Liver (tissue), 9 donors: Measurements from ENCODE around the gene KIAA1586. TPM values are rescaled to one million over a fixed set of nuclear protein-coding genes. Genes with fewer than 3 reads are reported as not detected.

ENCODE experiments used
- DNase-seq: peaks from one replicate; pipeline ENCODE4 v3.0.0-alpha.2; 2017; ENCODE audit warnings: low spot score
- H3K27ac ChIP-seq, 2 donors: one replicate each; pipeline ENCODE4 v1.7.0; 2013; ENCODE audit warnings: inconsistent platforms in 2 of 2, low read length in 2 of 2, control low read depth in 1 of 2, low read depth in 1 of 2, mild to moderate bottlenecking in 1 of 2
- H3K27me3 ChIP-seq, 4 donors: one replicate each; pipeline versions ENCODE4 v1.6.1 to v1.7.0; 2013; ENCODE audit warnings: low read length in 3 of 4, inconsistent platforms in 1 of 4, mild to moderate bottlenecking in 1 of 4, moderate library complexity in 1 of 4; ENCODE audit not compliant: control insufficient read depth in 4 of 4, insufficient read depth in 4 of 4
- H3K36me3 ChIP-seq, 4 donors: one replicate each; pipeline versions ENCODE4 v1.6.1 to v1.7.0; 2013; ENCODE audit warnings: low read length in 3 of 4, mild to moderate bottlenecking in 3 of 4, low read depth in 1 of 4, moderate library complexity in 1 of 4; ENCODE audit not compliant: control insufficient read depth in 4 of 4, insufficient read depth in 3 of 4
- H3K4me1 ChIP-seq, 4 donors: one replicate each; pipeline versions ENCODE4 v1.6.1 to v1.7.0; 2013; ENCODE audit warnings: low read length in 3 of 4, mild to moderate bottlenecking in 3 of 4, moderate library complexity in 1 of 4; ENCODE audit not compliant: control insufficient read depth in 4 of 4, insufficient read depth in 4 of 4
- H3K4me3 ChIP-seq, 3 donors: one replicate each; pipeline versions ENCODE4 v1.6.1 to v1.7.0; 2013; ENCODE audit warnings: low read length in 3 of 3, control low read depth in 1 of 3, low read depth in 1 of 3, mild to moderate bottlenecking in 1 of 3
- H3K9ac ChIP-seq, 2 donors: one replicate each; pipeline ENCODE4 v1.7.0; 2013; ENCODE audit warnings: low read length in 2 of 2, mild to moderate bottlenecking in 2 of 2, moderate library complexity in 2 of 2, control low read depth in 1 of 2, low read depth in 1 of 2
- H3K9me3 ChIP-seq, 4 donors: one replicate each; pipeline versions ENCODE4 v1.6.1 to v1.7.0; 2013; ENCODE audit warnings: low read length in 3 of 4; ENCODE audit not compliant: control insufficient read depth in 4 of 4
- ATF3 ChIP-seq: IDR thresholded peaks from 2 replicates; pipeline ENCODE4 v1.6.1; 2016; ENCODE audit warnings: antibody characterized with exemption
- EGR1 ChIP-seq, 2 donors: IDR thresholded peaks; 2 replicates each; pipeline ENCODE4 v1.6.1; 2016 to 2018; ENCODE audit warnings: antibody characterized with exemption in 2 of 2, low read depth in 2 of 2
- FOXA1 ChIP-seq: IDR thresholded peaks from 2 replicates; pipeline ENCODE4 v1.6.1; 2016; ENCODE audit warnings: antibody characterized with exemption
- FOXA2 ChIP-seq: IDR thresholded peaks from 2 replicates; pipeline ENCODE4 v1.6.1; 2016; ENCODE audit warnings: antibody characterized with exemption
- GABPA ChIP-seq, 2 donors: IDR thresholded peaks in 1 of 2; conservative IDR thresholded peaks in 1 of 2; 2 replicates each; pipeline ENCODE4 v1.6.1; 2016; ENCODE audit warnings: antibody characterized with exemption in 2 of 2, mild to moderate bottlenecking in 1 of 2, moderate library complexity in 1 of 2
- HNF4A ChIP-seq, 2 donors: conservative IDR thresholded peaks; 2 replicates each; pipeline ENCODE4 v1.6.1; 2016; ENCODE audit warnings: antibody characterized with exemption in 2 of 2, mild to moderate bottlenecking in 2 of 2
- HNF4G ChIP-seq: IDR thresholded peaks from 2 replicates; pipeline ENCODE4 v1.6.1; 2016; ENCODE audit warnings: antibody characterized with exemption
- JUND ChIP-seq, 2 donors: IDR thresholded peaks; 2 replicates each; pipeline ENCODE4 v1.6.1; 2016; ENCODE audit warnings: antibody characterized with exemption in 2 of 2
- NR2F2 ChIP-seq: IDR thresholded peaks from 2 replicates; pipeline ENCODE4 v1.6.1; 2016; ENCODE audit warnings: antibody characterized with exemption
- RAD21 ChIP-seq, 2 donors: IDR thresholded peaks; 2 replicates each; pipeline ENCODE4 v1.6.1; 2016; ENCODE audit warnings: antibody characterized with exemption in 2 of 2, mild to moderate bottlenecking in 2 of 2
- RXRA ChIP-seq, 2 donors: IDR thresholded peaks; 2 replicates each; pipeline ENCODE4 v1.6.1; 2017 to 2018; ENCODE audit warnings: antibody characterized with exemption in 2 of 2, mild to moderate bottlenecking in 1 of 2
- SP1 ChIP-seq: IDR thresholded peaks from 2 replicates; pipeline ENCODE4 v1.6.1; 2018; ENCODE audit warnings: antibody characterized with exemption, mild to moderate bottlenecking
- TAF1 ChIP-seq: conservative IDR thresholded peaks from 2 replicates; pipeline ENCODE4 v1.6.1; 2016; ENCODE audit warnings: antibody characterized with exemption, mild to moderate bottlenecking
- YY1 ChIP-seq: IDR thresholded peaks from 2 replicates; pipeline ENCODE4 v1.6.1; 2016; ENCODE audit warnings: antibody characterized with exemption, mild to moderate bottlenecking
- WGBS: extraction: QIAGEN DNeasy Blood & Tissue Kit; methylation state at CpG from one replicate; pipeline ENCODE4 v1.1.7; 2013; 5-methylcytosine and 5-hydroxymethylcytosine counted together
- polyA plus RNA-seq, 2 donors: library from polyadenylated mRNA; stranded (reverse) in 1 of 2; unstranded in 1 of 2; fragments of 200-250 nt in 1 of 2; fragments of >200 nt in 1 of 2; fragmentation: Nextera tagmentation in 1 of 2; extraction: Ambion mirVana in 1 of 2; gene quantifications; one replicate each; pipeline versions ENCODE4 v1.2.1 to v1.2.3, GENCODE V29; 2013 to 2015
- total RNA-seq, 2 donors: library from RNA; depleted of rRNA; stranded (reverse); fragments of >200 nt; gene quantifications; one replicate each; pipeline ENCODE4 v1.2.3, GENCODE V29; 2014
- TF ChIP-seq, protein P1 (sequence below): IDR thresholded peaks from 2 replicates; pipeline ENCODE4 v1.6.1; 2016; ENCODE audit warnings: antibody characterized with exemption
- TF ChIP-seq, protein P2 (sequence below): IDR thresholded peaks from 2 replicates; pipeline ENCODE4 v1.6.1; 2016; ENCODE audit warnings: antibody characterized with exemption, mild to moderate bottlenecking
- TF ChIP-seq, protein P3 (sequence below): fragments of 150-350 bp; IDR thresholded peaks from 2 replicates; pipeline ENCODE4 v1.5.1; 2017; ENCODE audit warnings: improper control_type of control experiment, low read depth, low read length; ENCODE audit not compliant: missing input control
- TF ChIP-seq, protein P4 (sequence below): IDR thresholded peaks from 2 replicates; pipeline ENCODE4 v1.6.1; 2016; ENCODE audit warnings: antibody characterized with exemption
- donor health status: healthy.
- donor health status: healthy.
- donor health status: healthy.
- donor health status: healthy.
- donor health status: healthy.

The KIAA1586 gene
- total and polyA plus RNA-seq, 4 donors, result 2.1 to 25.0 (median 5.5) TPM

- TF ChIP-seq, protein P1, sequence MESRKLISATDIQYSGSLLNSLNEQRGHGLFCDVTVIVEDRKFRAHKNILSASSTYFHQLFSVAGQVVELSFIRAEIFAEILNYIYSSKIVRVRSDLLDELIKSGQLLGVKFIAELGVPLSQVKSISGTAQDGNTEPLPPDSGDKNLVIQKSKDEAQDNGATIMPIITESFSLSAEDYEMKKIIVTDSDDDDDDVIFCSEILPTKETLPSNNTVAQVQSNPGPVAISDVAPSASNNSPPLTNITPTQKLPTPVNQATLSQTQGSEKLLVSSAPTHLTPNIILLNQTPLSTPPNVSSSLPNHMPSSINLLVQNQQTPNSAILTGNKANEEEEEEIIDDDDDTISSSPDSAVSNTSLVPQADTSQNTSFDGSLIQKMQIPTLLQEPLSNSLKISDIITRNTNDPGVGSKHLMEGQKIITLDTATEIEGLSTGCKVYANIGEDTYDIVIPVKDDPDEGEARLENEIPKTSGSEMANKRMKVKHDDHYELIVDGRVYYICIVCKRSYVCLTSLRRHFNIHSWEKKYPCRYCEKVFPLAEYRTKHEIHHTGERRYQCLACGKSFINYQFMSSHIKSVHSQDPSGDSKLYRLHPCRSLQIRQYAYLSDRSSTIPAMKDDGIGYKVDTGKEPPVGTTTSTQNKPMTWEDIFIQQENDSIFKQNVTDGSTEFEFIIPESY, result no peak
- TF ChIP-seq JUND (IDR thresholded peaks at IDR 0.05), result no peak
- H3K36me3 ChIP-seq, result peaks cover 0 to 6% (median 0%) of the 10 kb centered on the region in 4 donors
- no peaks in the 10 kb centered on the region for H3K9me3 ChIP-seq
- H3K9ac ChIP-seq, result no peak overlapping the region
- peaks cover 1 to 18% (median 12%) of the 10 kb centered on the region in 4 donors for H3K4me1 ChIP-seq
- H3K27me3 ChIP-seq, result no peaks in the 10 kb centered on the region
- H3K4me3 ChIP-seq, result peak overlapping the region; percentile 18 to 68 (median 51)
- no peak for DNase-seq
- WGBS, result 61% methylated on average over 3 of the region's 3 CpGs
- H3K27ac ChIP-seq, result no peak overlapping the region
Measured at GRCh38 chr6:57089265-57089664, 42.8 kb downstream of the KIAA1586 start.

GRCh38 chr6:57089687-57090457, 43.4 kb downstream of the KIAA1586 start, which contains the start of gene ZNF451:
Gene ZNF451 (plus strand): TSS chr6:57090188. CDS start chr6:57090254, 66 bp downstream.
- peak within 1 kb of the TSS; percentile 71 to 76 for H3K27ac ChIP-seq
- WGBS, result under 1% methylated on average over 50 of the region's 58 CpGs
- H3K4me3 ChIP-seq, result peak within 1 kb of the TSS; percentile 18 to 75 (median 68)
- no peaks in the 10 kb centered on the region for H3K9me3 ChIP-seq
- H3K9ac ChIP-seq, result no peak within 1 kb of the TSS
- peak; percentile 99 for DNase-seq
- H3K4me1 ChIP-seq, result peaks cover 1 to 18% (median 12%) of the 10 kb centered on the region in 4 donors
- TF ChIP-seq, protein P1, result peak; percentile 82
- TF ChIP-seq TAF1 (peak; percentile 66), FOXA1 (peak; percentile 19), NR2F2 (peak; percentile 88), YY1 (peak; percentile 88), ATF3 (peak; percentile 46), HNF4A (conservative IDR thresholded peaks at IDR 0.05) (peak; percentile 32 to 56), HNF4G (no peak), GABPA (IDR thresholded peaks at IDR 0.05 in 1 of 2, conservative IDR thresholded peaks at IDR 0.05 in 1 of 2) (peak; percentile 60 to 89), EGR1 (IDR thresholded peaks at IDR 0.05; ENCODE audit: low read depth in 2 of 2) (peak in 1 of 2 donors; percentile 69), JUND (IDR thresholded peaks at IDR 0.05) (peak in 1 of 2 donors; percentile 62), RXRA (IDR thresholded peaks at IDR 0.05) (peak; percentile 56 to 81), RAD21 (IDR thresholded peaks at IDR 0.05) (peak; percentile 51 to 55), SP1 (peak; percentile 83), FOXA2 (no peak)
- TF ChIP-seq, protein P2, sequence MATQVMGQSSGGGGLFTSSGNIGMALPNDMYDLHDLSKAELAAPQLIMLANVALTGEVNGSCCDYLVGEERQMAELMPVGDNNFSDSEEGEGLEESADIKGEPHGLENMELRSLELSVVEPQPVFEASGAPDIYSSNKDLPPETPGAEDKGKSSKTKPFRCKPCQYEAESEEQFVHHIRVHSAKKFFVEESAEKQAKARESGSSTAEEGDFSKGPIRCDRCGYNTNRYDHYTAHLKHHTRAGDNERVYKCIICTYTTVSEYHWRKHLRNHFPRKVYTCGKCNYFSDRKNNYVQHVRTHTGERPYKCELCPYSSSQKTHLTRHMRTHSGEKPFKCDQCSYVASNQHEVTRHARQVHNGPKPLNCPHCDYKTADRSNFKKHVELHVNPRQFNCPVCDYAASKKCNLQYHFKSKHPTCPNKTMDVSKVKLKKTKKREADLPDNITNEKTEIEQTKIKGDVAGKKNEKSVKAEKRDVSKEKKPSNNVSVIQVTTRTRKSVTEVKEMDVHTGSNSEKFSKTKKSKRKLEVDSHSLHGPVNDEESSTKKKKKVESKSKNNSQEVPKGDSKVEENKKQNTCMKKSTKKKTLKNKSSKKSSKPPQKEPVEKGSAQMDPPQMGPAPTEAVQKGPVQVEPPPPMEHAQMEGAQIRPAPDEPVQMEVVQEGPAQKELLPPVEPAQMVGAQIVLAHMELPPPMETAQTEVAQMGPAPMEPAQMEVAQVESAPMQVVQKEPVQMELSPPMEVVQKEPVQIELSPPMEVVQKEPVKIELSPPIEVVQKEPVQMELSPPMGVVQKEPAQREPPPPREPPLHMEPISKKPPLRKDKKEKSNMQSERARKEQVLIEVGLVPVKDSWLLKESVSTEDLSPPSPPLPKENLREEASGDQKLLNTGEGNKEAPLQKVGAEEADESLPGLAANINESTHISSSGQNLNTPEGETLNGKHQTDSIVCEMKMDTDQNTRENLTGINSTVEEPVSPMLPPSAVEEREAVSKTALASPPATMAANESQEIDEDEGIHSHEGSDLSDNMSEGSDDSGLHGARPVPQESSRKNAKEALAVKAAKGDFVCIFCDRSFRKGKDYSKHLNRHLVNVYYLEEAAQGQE, result peak; percentile 70
- TF ChIP-seq, protein P3, sequence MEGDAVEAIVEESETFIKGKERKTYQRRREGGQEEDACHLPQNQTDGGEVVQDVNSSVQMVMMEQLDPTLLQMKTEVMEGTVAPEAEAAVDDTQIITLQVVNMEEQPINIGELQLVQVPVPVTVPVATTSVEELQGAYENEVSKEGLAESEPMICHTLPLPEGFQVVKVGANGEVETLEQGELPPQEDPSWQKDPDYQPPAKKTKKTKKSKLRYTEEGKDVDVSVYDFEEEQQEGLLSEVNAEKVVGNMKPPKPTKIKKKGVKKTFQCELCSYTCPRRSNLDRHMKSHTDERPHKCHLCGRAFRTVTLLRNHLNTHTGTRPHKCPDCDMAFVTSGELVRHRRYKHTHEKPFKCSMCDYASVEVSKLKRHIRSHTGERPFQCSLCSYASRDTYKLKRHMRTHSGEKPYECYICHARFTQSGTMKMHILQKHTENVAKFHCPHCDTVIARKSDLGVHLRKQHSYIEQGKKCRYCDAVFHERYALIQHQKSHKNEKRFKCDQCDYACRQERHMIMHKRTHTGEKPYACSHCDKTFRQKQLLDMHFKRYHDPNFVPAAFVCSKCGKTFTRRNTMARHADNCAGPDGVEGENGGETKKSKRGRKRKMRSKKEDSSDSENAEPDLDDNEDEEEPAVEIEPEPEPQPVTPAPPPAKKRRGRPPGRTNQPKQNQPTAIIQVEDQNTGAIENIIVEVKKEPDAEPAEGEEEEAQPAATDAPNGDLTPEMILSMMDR, result no peak
- TF ChIP-seq, protein P4, sequence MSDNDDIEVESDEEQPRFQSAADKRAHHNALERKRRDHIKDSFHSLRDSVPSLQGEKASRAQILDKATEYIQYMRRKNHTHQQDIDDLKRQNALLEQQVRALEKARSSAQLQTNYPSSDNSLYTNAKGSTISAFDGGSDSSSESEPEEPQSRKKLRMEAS, result peak; percentile 83
- H3K27me3 ChIP-seq, result no peaks in the 10 kb centered on the region
- H3K36me3 ChIP-seq, result peaks cover 0 to 6% (median 0%) of the 10 kb centered on the region in 4 donors
